Trophoblast cell (in vitro differentiated cells and primary cell): ENCODE data around the gene GRB2.

Experiments used
- DNase-seq, 2 donors: peaks; one replicate each; pipeline ENCODE4 v3.0.0-alpha.2; 2016
- H2AFZ ChIP-seq: 2 replicates; pipeline ENCODE4 v1.6.1; 2013; ENCODE audit warnings: low read length, moderate library complexity, mild to moderate bottlenecking; ENCODE audit not compliant: insufficient read depth, poor library complexity
- H2AK5ac ChIP-seq: 2 replicates; pipeline ENCODE4 v1.6.1; 2013; ENCODE audit warnings: mild to moderate bottlenecking, low read length
- H2BK120ac ChIP-seq: 2 replicates; pipeline ENCODE4 v1.6.1; 2013; ENCODE audit warnings: low read length, mild to moderate bottlenecking, moderate library complexity; ENCODE audit not compliant: insufficient read depth, poor library complexity
- H2BK12ac ChIP-seq: 2 replicates; pipeline ENCODE4 v1.6.1; 2013; ENCODE audit warnings: mild to moderate bottlenecking, low read length, moderate library complexity
- H2BK5ac ChIP-seq: 2 replicates; pipeline ENCODE4 v1.6.1; 2013; ENCODE audit warnings: low read length, low read depth, moderate library complexity, mild to moderate bottlenecking; ENCODE audit not compliant: poor library complexity
- H3K14ac ChIP-seq: 2 replicates; pipeline ENCODE4 v1.6.1; 2013; ENCODE audit warnings: mild to moderate bottlenecking, low read length
- H3K18ac ChIP-seq: 2 replicates; pipeline ENCODE4 v1.6.1; 2013; ENCODE audit warnings: mild to moderate bottlenecking, low read length
- H3K23ac ChIP-seq: 2 replicates; pipeline ENCODE4 v1.6.1; 2013; ENCODE audit warnings: low read length
- H3K27ac ChIP-seq: 2 replicates; pipeline ENCODE4 v1.5.1; 2013; ENCODE audit warnings: low read depth, mild to moderate bottlenecking, inconsistent platforms, low read length, moderate library complexity
- H3K27me3 ChIP-seq: 2 replicates; pipeline ENCODE4 v1.6.1; 2013; ENCODE audit warnings: inconsistent platforms, mild to moderate bottlenecking, low read length, moderate library complexity; ENCODE audit not compliant: insufficient read depth
- H3K36me3 ChIP-seq, 2 experiments: 1 replicate in 1 of 2; 2 replicates in 1 of 2; pipeline ENCODE4 v1.6.1; 2013; ENCODE audit warnings: low read length in 2 of 2, mild to moderate bottlenecking in 2 of 2, moderate library complexity in 1 of 2; ENCODE audit not compliant: insufficient read depth in 2 of 2, control insufficient read depth in 1 of 2
- H3K4ac ChIP-seq: 2 replicates; pipeline ENCODE4 v1.6.1; 2013; ENCODE audit warnings: low read depth, mild to moderate bottlenecking, low read length, moderate library complexity
- H3K4me1 ChIP-seq, 2 experiments: 1 replicate in 1 of 2; 2 replicates in 1 of 2; pipeline ENCODE4 v1.6.1; 2013; ENCODE audit warnings: low read length in 2 of 2, mild to moderate bottlenecking in 2 of 2, moderate library complexity in 1 of 2; ENCODE audit not compliant: insufficient read depth in 2 of 2, control insufficient read depth in 1 of 2
- H3K4me2 ChIP-seq: 2 replicates; pipeline ENCODE4 v1.6.1; 2013; ENCODE audit warnings: inconsistent platforms, mild to moderate bottlenecking, low read length, moderate library complexity
- H3K4me3 ChIP-seq: 2 replicates; pipeline ENCODE4 v1.5.1; 2013; ENCODE audit warnings: mild to moderate bottlenecking, low read depth, low read length, inconsistent platforms
- H3K79me1 ChIP-seq: one replicate; pipeline ENCODE4 v1.6.1; 2013; ENCODE audit warnings: low read length
- H3K79me2 ChIP-seq: 2 replicates; pipeline ENCODE4 v1.6.1; 2013; ENCODE audit warnings: low read length, mild to moderate bottlenecking; ENCODE audit not compliant: control insufficient read depth, insufficient read depth, poor library complexity
- H3K9ac ChIP-seq: 2 replicates; pipeline ENCODE4 v1.6.1; 2013; ENCODE audit warnings: mild to moderate bottlenecking, low read length
- H3K9me3 ChIP-seq: 2 replicates; pipeline ENCODE4 v1.6.1; 2013; ENCODE audit warnings: low read depth, mild to moderate bottlenecking, control low read depth, inconsistent platforms, low read length; ENCODE audit not compliant: insufficient read depth
- H4K12ac ChIP-seq: 2 replicates; pipeline ENCODE4 v1.6.1; 2013; ENCODE audit warnings: low read depth, mild to moderate bottlenecking, low read length, moderate library complexity
- H4K8ac ChIP-seq: 2 replicates; pipeline ENCODE4 v1.6.1; 2013; ENCODE audit warnings: low read depth, mild to moderate bottlenecking, low read length, moderate library complexity
- H4K91ac ChIP-seq: one replicate; pipeline ENCODE4 v1.6.1; 2013; ENCODE audit warnings: low read depth, mild to moderate bottlenecking, low read length, moderate library complexity
- WGBS: extraction: QIAGEN DNeasy Blood & Tissue Kit; methylation state at CpG from one replicate; pipeline ENCODE4 v1.1.7; 2013; ENCODE audit warnings: missing lambda C conversion rate; ENCODE audit not compliant: insufficient read length, insufficient coverage; ENCODE audit errors: extremely low coverage; 5-methylcytosine and 5-hydroxymethylcytosine counted together

Gene GRB2

GRCh38 chr17:75384751-75385150 is 20.7 kb downstream of the GRB2 start:
- Histone ChIP-seq H3K27ac (no peak overlapping the region), H3K9ac (no peak overlapping the region), H4K8ac (no peak overlapping the region), H3K4ac (peak overlapping the region; percentile 97), H2AK5ac (no peak overlapping the region), H3K4me3 (no peak overlapping the region), H4K12ac (no peak overlapping the region), H3K36me3 (peaks cover 2 to 9% of the 10 kb centered on the region in 2 experiments), H3K23ac (no peak overlapping the region), H3K27me3 (no peaks in the 10 kb centered on the region), H3K14ac (no peak overlapping the region), H2BK12ac (no peak overlapping the region), H3K79me2 (peaks cover 5% of the 10 kb centered on the region), H3K18ac (no peak overlapping the region), H3K9me3 (no peaks in the 10 kb centered on the region), H3K79me1 (no peaks in the 10 kb centered on the region), H2BK5ac (no peak overlapping the region), H4K91ac (no peak overlapping the region), H2BK120ac (no peak overlapping the region), H2AFZ (no peak overlapping the region), H3K4me2 (no peak overlapping the region), H3K4me1 (peaks cover 2% of the 10 kb centered on the region in 2 experiments)
- no CpG with 5 or more reads among the region's 8 CpGs for WGBS
- no peak for DNase-seq

- peaks cover 5% of the 10 kb centered on the region for H3K79me2 ChIP-seq
- WGBS, result no CpG with 5 or more reads among the region's 5 CpGs
- no peak overlapping the region for H3K23ac ChIP-seq
Observed at GRCh38 chr17:75383842-75384195, 21.7 kb downstream of the GRB2 start.

GRCh38 chr17:75380750-75381149 is 24.7 kb downstream of the GRB2 start:
- no peak overlapping the region for H2BK5ac ChIP-seq
- no peak overlapping the region for H3K9ac ChIP-seq
- peaks cover 0 to 2% of the 10 kb centered on the region in 2 experiments for H3K4me1 ChIP-seq
- no peak overlapping the region for H4K12ac ChIP-seq
- H3K27ac ChIP-seq, result no peak overlapping the region
- no peak overlapping the region for H4K8ac ChIP-seq
- H2AK5ac ChIP-seq, result no peak overlapping the region
- H2AFZ ChIP-seq, result no peak overlapping the region
- no peaks in the 10 kb centered on the region for H3K27me3 ChIP-seq
- H3K18ac ChIP-seq, result no peak overlapping the region
- peaks cover 7 to 8% of the 10 kb centered on the region in 2 experiments for H3K36me3 ChIP-seq
- H3K79me2 ChIP-seq, result peaks cover 7% of the 10 kb centered on the region
- no CpG with 5 or more reads among the region's 3 CpGs for WGBS
- no peak overlapping the region for H2BK12ac ChIP-seq
- H3K23ac ChIP-seq, result no peak overlapping the region
- no peaks in the 10 kb centered on the region for H3K79me1 ChIP-seq
- H2BK120ac ChIP-seq, result no peak overlapping the region
- no peak overlapping the region for H3K4me2 ChIP-seq
- H3K4ac ChIP-seq, result no peak overlapping the region
- H3K9me3 ChIP-seq, result no peaks in the 10 kb centered on the region
- H3K14ac ChIP-seq, result no peak overlapping the region
- no peak for DNase-seq
- no peak overlapping the region for H4K91ac ChIP-seq
- H3K4me3 ChIP-seq, result no peak overlapping the region

More at GRCh38 chr17:75383842-75384195, 21.7 kb downstream of the GRB2 start:
- no peak overlapping the region for H3K27ac ChIP-seq
- no peaks in the 10 kb centered on the region for H3K27me3 ChIP-seq
- H3K79me1 ChIP-seq, result no peaks in the 10 kb centered on the region
- H2AK5ac ChIP-seq, result no peak overlapping the region
- no peak overlapping the region for H4K12ac ChIP-seq
- DNase-seq, result peak; percentile 69 to 89
- no peak overlapping the region for H3K18ac ChIP-seq
- no peak overlapping the region for H3K4me3 ChIP-seq
- H3K4ac ChIP-seq, result peak overlapping the region; percentile 52
- peaks cover 2 to 9% of the 10 kb centered on the region in 2 experiments for H3K36me3 ChIP-seq
- no peak overlapping the region for H2BK5ac ChIP-seq
- H4K8ac ChIP-seq, result no peak overlapping the region
- no peaks in the 10 kb centered on the region for H3K9me3 ChIP-seq
- no peak overlapping the region for H2BK120ac ChIP-seq
- H2AFZ ChIP-seq, result no peak overlapping the region
- H3K4me1 ChIP-seq, result peaks cover 2% of the 10 kb centered on the region in 2 experiments
- H3K9ac ChIP-seq, result no peak overlapping the region
- H3K14ac ChIP-seq, result no peak overlapping the region
- H3K4me2 ChIP-seq, result no peak overlapping the region
- H2BK12ac ChIP-seq, result no peak overlapping the region
- no peak overlapping the region for H4K91ac ChIP-seq

- H3K9ac ChIP-seq, result no peak overlapping the region
- no peak overlapping the region for H4K12ac ChIP-seq
Observed at GRCh38 chr17:75380315-75380714, 25.2 kb downstream of the GRB2 start.

More at GRCh38 chr17:75380315-75380714, 25.2 kb downstream of the GRB2 start:
- Histone ChIP-seq H2BK120ac (no peak overlapping the region), H3K36me3 (peaks cover 7 to 8% of the 10 kb centered on the region in 2 experiments), H2AK5ac (no peak overlapping the region), H3K27me3 (no peaks in the 10 kb centered on the region), H3K14ac (no peak overlapping the region), H3K79me2 (peaks cover 7% of the 10 kb centered on the region), H3K79me1 (no peaks in the 10 kb centered on the region), H4K8ac (no peak overlapping the region), H2BK12ac (no peak overlapping the region), H3K4me3 (no peak overlapping the region), H4K91ac (no peak overlapping the region), H2AFZ (no peak overlapping the region), H2BK5ac (no peak overlapping the region), H3K23ac (no peak overlapping the region), H3K4me2 (no peak overlapping the region), H3K18ac (no peak overlapping the region), H3K9me3 (no peaks in the 10 kb centered on the region), H3K4me1 (peaks cover 0 to 2% of the 10 kb centered on the region in 2 experiments), H3K27ac (no peak overlapping the region), H3K4ac (no peak overlapping the region)
- no peak for DNase-seq
